GM18873 (cell line): ENCODE results near the gene NKX1-2.

ENCODE experiments used
- ATAC-seq: cut with Tn5 transposase; IDR thresholded peaks from one replicate; pipeline ENCODE4 v1.9.1; 2021; ENCODE audit warnings: mild to moderate bottlenecking, moderate library complexity, moderate number of reproducible peaks; ENCODE audit not compliant: unreplicated experiment, low FRiP score

NKX1-2 gene

GRCh38 chr10:124418726-124419501 lies 30.9 kb downstream of the NKX1-2 start, which contains the start of gene OAT:
OAT (minus strand) TSS chr10:124418923; CDS start chr10:124412171, 6,752 bp downstream.
- ATAC-seq = peak; percentile 93

DNA sequence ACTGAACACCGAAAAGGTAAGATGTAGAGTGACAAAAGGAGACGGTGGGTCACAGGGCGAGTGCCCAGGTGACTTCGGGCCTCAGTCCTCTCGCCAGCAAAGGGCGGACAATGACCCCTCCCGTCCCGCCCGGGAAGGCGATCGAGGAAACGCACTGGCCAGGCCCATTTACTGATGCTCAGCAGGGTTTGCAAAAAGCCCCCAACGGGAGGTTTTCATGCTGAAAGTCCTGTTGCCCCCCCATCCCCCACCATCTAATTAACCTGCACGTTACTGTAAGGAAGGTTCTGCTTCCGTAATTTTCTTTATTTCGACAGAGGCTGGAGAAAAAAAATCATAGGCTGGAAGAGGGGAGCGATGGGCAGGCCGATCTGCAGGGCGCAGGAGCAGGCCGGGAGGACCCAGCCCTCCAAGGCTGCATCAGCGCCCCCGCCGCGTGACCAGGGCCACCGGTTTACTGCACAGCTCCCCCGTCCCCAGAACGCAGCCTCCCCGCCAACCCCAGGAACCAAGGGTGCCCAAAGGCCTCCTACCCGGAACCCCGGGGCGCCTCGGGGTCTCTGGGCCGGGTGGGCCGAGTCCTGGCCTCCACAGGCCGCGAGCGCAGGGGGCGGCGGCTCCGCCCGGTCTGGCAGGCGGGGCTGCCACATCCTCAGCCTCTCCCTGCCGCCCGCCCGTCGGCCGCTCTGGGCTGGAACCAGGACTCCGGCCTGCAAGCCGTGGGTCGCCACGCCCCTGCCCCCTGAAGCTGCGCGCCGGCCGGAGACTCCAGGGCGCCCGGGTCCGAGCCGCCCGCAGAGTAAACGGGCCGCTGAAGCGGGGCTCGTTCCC lies 31.7 kb downstream of the NKX1-2 start:
- ATAC-seq = peak; percentile 14

DNA sequence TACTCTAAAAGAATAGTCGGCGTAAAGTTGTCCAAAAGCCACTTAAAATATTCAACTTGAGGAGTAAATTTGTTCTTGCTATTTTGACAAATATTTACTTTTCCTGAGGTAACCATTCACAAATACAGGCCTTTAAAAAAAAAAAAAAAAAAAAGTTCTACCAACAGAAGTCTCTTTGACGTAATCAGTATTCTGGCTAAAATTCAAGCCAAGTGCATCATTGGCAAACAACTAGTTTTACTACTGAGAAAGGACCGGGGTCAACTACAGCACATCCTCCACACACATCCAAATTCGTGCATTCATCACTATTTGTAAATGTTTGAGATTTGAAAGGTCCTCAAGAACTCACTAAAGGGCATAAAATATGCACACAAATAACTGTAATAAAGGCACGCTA lies 33.1 kb downstream of the NKX1-2 start:
- ATAC-seq = no peak

- ATAC-seq = no peak
Observed at GRCh38 chr10:124415210-124415609, 34.6 kb downstream of the NKX1-2 start.

DNA sequence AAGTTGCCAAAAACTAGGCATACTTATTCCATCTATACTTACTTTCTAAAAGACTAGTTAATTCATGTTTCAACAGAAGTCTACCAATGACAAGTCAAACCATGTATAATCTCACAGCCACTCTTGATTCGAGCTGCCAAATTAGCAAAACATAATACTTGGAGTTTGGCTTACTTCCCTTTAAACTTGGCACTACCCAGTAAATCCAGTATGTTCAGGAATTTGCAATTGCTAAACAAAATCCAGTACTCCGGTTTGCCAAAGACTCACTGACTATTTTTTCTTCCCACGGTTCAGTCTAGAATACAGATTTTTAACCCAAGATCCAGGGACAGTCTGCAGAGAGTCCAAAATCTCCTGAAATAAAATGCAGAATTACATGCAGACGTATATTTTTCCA lies 35.8 kb downstream of the NKX1-2 start:
- no peak for ATAC-seq

DNA sequence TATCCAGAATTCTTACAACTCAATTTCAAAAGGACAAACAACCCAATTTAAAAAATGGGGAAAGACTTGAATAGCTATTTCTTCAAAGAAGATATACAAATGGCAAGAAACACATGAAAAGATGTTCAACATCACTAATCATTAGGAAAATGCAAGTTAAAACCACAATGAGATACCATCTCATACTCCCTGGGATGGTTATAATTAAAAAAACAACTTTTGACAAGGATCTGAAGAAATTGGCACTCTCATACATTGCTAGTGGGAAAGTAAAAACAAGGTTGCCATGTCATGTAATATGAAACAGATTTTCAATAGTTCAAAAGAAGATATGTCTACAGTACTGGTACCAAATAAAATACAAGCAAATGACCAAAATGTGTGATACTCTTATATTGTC lies 40.1 kb downstream of the NKX1-2 start:
- no peak for ATAC-seq

GRCh38 chr10:124408357-124408756 lies 41.5 kb downstream of the NKX1-2 start:
- no peak for ATAC-seq

- no peak for ATAC-seq
Observed at GRCh38 chr10:124407456-124407855, 42.4 kb downstream of the NKX1-2 start.

DNA sequence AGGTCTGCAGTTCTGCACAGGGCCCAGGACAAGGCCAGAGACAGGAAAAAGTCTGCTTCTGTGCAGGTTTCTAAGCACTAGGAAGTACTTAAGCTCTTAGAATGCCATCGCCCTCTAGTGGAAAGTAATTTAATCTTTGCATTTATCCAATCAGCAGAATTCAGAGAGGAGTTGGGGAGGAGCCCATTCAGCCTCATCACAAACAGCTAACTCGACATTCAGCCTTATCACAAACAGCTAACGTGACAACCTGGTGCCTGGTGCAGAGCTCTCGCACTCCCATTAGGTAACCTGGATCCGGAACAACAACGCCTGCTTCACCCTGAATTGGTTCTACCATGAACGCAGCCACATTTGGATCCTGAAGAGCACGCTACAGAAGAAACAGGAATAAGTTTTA lies 46.3 kb downstream of the NKX1-2 start:
- peak; percentile 71 for ATAC-seq

DNA sequence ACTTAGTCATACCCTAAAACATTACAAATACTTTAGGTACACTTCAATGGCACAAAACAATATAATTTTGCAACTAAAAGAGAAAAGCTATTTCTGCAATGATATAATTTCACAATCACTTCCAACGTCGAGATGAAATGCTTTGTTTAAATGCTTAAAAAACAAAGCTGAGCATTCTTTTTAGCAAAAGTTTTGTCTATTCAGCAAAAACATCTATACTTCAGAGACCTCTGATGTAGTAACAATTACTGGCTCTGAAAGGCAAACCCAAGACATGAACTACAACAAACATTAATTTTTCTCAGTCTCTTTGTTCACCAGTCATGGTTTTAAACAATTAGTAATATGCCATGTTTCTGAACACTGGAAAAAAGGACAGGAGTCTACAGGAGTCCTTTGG lies 47.6 kb downstream of the NKX1-2 start:
- ATAC-seq = no peak

- ATAC-seq = no peak
Observed at GRCh38 chr10:124401633-124402032, 48.2 kb downstream of the NKX1-2 start.
